Right atrium auricular region (tissue), 2 donors: Measurements from ENCODE around the gene SYCP3. TPM values are rescaled to one million over a fixed set of nuclear protein-coding genes. Genes with fewer than 3 reads are reported as not detected.

Experiments
- DNase-seq: peaks from one replicate; pipeline ENCODE4 v3.0.0-alpha.2; 2019; ENCODE audit warnings: low spot score
- H3K27ac ChIP-seq, 2 donors: fragments of 200-600 bp; sonication (generic); 1 replicate in 1 of 2; 2 replicates in 1 of 2; pipeline ENCODE4 v1.5.1; 2016 to 2019
- H3K27me3 ChIP-seq, 2 donors: fragments of 200-600 bp; sonication (generic); one replicate each; pipeline versions ENCODE4 v1.5.1 to v1.6.0; 2017 to 2019
- H3K36me3 ChIP-seq: fragments of 200-600 bp; sonication (generic); one replicate; pipeline ENCODE4 v1.5.1; 2016
- H3K4me1 ChIP-seq, 2 donors: fragments of 200-600 bp; sonication (generic); one replicate each; pipeline versions ENCODE4 v1.5.1 to v1.6.0; 2017 to 2019
- H3K4me3 ChIP-seq, 2 donors: fragments of 200-600 bp; sonication (generic); 1 replicate in 1 of 2; 2 replicates in 1 of 2; pipeline ENCODE4 v1.5.1; 2017 to 2019; ENCODE audit warnings: mild to moderate bottlenecking in 1 of 2, moderate library complexity in 1 of 2
- H3K9me3 ChIP-seq, 2 donors: fragments of 200-600 bp; sonication (generic); one replicate each; pipeline ENCODE4 v1.5.1; 2019
- total RNA-seq, 2 donors: library from RNA; depleted of rRNA; stranded (reverse); fragments of >200 nt; gene quantifications; one replicate each; pipeline ENCODE4 v1.1.0, GENCODE V29; 2016
- TF ChIP-seq, protein P1 (sequence below), 2 donors: fragments of 200-600 bp; sonication (generic); IDR thresholded peaks; one replicate each; pipeline ENCODE4 v1.5.1; 2019; ENCODE audit warnings: antibody characterized with exemption in 2 of 2

The SYCP3 gene
- total RNA-seq, 2 donors from 2014 or later, result not detected

DNA sequence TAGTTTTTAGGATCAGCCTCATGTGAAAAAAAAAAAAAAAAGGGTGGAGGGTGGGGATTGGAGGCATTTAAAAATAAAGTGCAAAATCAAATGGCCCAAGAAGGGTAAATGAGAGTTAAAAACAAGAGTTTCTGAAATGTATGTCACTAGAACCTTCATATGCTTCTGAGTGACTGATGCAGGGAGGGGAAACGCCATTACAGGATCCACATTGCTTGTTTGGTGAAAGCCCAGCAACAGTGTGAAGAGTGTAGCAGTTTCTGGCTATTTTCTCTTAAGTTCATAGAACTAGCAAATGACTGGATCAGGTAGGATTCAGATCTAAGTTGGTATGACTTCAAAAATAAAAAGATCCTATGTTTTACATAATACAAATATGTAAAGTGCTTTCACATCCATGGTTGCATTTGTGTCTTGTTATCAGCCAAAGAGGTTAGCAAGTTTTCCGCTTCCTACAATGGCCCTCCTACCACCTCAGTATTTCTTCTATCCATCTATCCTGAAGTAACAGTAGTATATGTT lies 38.9 kb downstream of the SYCP3 start:
- H3K27me3 ChIP-seq, result no peaks in the 10 kb centered on the region
- TF ChIP-seq, protein P1, sequence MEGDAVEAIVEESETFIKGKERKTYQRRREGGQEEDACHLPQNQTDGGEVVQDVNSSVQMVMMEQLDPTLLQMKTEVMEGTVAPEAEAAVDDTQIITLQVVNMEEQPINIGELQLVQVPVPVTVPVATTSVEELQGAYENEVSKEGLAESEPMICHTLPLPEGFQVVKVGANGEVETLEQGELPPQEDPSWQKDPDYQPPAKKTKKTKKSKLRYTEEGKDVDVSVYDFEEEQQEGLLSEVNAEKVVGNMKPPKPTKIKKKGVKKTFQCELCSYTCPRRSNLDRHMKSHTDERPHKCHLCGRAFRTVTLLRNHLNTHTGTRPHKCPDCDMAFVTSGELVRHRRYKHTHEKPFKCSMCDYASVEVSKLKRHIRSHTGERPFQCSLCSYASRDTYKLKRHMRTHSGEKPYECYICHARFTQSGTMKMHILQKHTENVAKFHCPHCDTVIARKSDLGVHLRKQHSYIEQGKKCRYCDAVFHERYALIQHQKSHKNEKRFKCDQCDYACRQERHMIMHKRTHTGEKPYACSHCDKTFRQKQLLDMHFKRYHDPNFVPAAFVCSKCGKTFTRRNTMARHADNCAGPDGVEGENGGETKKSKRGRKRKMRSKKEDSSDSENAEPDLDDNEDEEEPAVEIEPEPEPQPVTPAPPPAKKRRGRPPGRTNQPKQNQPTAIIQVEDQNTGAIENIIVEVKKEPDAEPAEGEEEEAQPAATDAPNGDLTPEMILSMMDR (IDR thresholded peaks at IDR 0.05), result no peak
- H3K9me3 ChIP-seq, result no peaks in the 10 kb centered on the region
- H3K27ac ChIP-seq, result peak overlapping the region; percentile 2 to 94
- H3K4me3 ChIP-seq, result peak overlapping the region in 1 of 2 donors; percentile 76
- DNase-seq, result no peak
- no peaks in the 10 kb centered on the region for H3K36me3 ChIP-seq
- H3K4me1 ChIP-seq, result peaks cover 0 to 35% of the 10 kb centered on the region in 2 donors

DNA sequence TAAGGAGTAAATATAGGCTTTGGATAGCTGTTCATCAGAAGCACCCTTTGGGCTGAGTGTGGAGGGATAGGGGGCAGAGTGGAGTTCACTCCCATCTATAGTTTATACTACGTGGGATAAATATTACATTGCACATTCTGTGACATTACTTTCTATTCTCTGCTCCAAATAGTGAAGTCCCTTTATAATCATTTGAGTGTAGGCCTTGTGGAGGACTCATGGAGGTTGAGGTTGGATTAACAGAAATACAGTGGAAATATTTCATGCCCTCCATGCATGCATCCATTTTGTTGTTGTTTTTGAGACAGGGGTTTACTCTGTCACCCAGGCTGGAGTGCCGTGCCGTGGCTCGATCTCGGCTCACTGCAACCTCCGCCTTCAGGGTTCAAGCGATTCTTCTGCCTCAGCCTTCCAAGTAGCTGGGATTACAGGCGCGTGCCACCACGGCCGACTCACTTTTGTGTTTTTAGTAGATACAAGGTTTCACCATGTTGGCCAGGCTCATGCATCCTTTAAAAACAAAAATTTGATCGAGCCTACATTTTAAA lies 40.4 kb downstream of the SYCP3 start:
- H3K36me3 ChIP-seq, result no peaks in the 10 kb centered on the region
- no peak for DNase-seq
- H3K9me3 ChIP-seq, result peaks cover 0 to 4% of the 10 kb centered on the region in 2 donors
- peak overlapping the region; percentile 69 to 76 for H3K4me3 ChIP-seq
- H3K27me3 ChIP-seq, result no peaks in the 10 kb centered on the region
- TF ChIP-seq, protein P1 (IDR thresholded peaks at IDR 0.05), result peak in 1 of 2 donors; percentile 48
- peaks cover 0 to 35% of the 10 kb centered on the region in 2 donors for H3K4me1 ChIP-seq
- H3K27ac ChIP-seq, result peak overlapping the region; percentile 92 to 94

DNA sequence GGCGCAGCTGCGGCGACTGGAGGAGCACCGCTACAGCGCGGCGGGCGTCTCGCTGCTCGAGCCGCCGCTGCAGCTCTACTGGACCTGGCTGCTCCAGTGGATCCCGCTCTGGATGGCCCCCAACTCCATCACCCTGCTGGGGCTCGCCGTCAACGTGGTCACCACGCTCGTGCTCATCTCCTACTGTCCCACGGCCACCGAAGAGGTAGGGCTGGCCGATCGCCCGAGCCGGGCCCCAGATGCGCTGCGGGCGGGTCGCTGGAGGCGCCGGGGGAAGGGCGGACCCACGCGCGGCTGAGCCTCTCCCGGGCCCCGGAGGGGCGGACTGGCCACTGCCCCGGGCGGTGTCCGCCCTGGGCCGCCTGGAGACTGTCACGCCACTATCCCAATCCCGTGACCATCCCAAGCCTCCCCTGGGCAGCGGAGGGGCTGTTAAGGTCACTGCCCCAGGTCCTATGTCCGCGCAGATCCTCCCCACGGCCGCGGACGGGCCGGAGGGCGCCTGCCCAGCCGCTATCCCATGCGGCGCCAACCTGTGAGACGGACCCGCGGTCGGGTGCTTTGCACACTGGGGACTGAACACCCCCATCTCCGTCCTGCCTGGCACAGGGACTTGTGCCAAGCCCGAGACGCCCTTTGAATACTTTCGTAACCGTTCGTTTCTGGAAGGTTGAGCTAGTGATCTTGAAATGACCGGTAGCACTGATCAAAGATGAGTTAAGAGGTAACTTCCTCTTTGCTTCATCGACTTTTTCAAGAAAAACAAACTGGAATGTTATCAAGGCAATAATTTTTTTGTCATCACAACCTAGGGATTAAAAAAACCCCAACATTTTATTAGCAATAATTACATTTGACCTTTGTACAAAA lies 41.1 kb downstream of the SYCP3 start:
- Histone ChIP-seq H3K27me3 (no peaks in the 10 kb centered on the region), H3K9me3 (peaks cover 0 to 4% of the 10 kb centered on the region in 2 donors), H3K27ac (peak overlapping the region; percentile 92 to 94), H3K36me3 (no peaks in the 10 kb centered on the region), H3K4me3 (peak overlapping the region; percentile 69 to 76), H3K4me1 (peaks cover 0 to 34% of the 10 kb centered on the region in 2 donors)
- TF ChIP-seq, protein P1 (IDR thresholded peaks at IDR 0.05), result no peak
- peak; percentile 63 for DNase-seq

DNA sequence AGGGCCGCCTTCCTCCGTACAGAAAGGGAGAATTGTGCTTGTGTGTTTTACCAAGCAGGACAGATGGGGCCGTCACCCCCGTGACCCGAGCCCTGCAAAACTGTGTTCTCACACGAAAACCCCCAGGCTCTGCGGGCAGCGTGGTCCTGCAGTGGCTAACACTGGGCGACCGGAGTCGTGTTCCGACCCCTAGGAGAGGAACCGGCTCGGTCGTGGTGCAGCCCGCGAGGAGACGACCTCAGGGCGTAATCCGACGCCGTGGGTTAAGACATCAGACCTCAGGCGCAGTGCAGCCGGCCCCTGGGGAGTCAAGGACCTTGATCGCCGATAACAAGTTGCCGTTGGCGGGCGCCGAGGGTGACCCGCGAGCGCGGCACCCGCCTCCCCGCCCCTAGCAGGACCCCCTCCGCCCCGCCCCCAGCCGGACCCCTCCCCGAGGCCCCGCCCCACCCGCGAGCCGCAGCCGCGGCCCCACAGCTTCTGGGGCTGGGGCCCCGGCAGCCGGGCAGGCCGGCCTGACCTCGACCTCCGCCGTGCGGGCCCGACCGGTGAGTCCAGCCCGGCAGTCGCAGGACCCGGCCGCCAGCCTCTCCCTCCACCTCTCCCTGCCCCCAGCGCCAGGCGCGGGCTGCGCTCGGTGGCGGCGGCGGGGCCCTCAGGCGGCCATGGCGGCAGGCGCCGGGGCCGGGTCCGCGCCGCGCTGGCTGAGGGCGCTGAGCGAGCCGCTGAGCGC lies 41.9 kb downstream of the SYCP3 start, which contains the start of gene CHPT1:
TSS of gene CHPT1 (plus strand) at position 444 of the 733 bp plus-strand sequence. CDS start at position 666, 222 bp downstream.
- TF ChIP-seq, protein P1 (IDR thresholded peaks at IDR 0.05), result peak in 1 of 2 donors; percentile 12
- H3K9me3 ChIP-seq, result peaks cover 0 to 4% of the 10 kb centered on the region in 2 donors
- H3K4me1 ChIP-seq, result peaks cover 0 to 27% of the 10 kb centered on the region in 2 donors
- peak; percentile 69 for DNase-seq
- peak within 1 kb of the TSS; percentile 92 to 94 for H3K27ac ChIP-seq
- H3K4me3 ChIP-seq, result peak within 1 kb of the TSS; percentile 69 to 76
- no peaks in the 10 kb centered on the region for H3K27me3 ChIP-seq
- no peaks in the 10 kb centered on the region for H3K36me3 ChIP-seq
